SK-N-SH (cell line): ENCODE results near the gene BAHCC1.

ENCODE experiments used
- CHD2 ChIP-seq: fragments of 150-350 bp; IDR thresholded peaks from 2 replicates; pipeline ENCODE4 v1.6.1; 2018; ENCODE audit warnings: low read length; ENCODE audit not compliant: partially characterized antibody
- CTCF ChIP-seq: fragments of 200-600 bp; sonication (generic); IDR thresholded peaks from 2 replicates; pipeline ENCODE4 v1.6.1; 2017; ENCODE audit warnings: antibody characterized with exemption, mild to moderate bottlenecking, moderate library complexity
- EP300 ChIP-seq, 2 experiments: IDR thresholded peaks; 2 replicates each; pipeline versions ENCODE4 v1.4.0 to v1.6.1; 2012; ENCODE audit warnings: borderline replicate concordance in 1 of 2, low read depth in 1 of 2, low read length in 1 of 2
- GABPA ChIP-seq: IDR thresholded peaks from 2 replicates; pipeline ENCODE4 v1.4.0; 2012; ENCODE audit warnings: low read depth, mild to moderate bottlenecking
- POLR2AphosphoS5 ChIP-seq: IDR thresholded peaks from 2 replicates; pipeline ENCODE4 v1.6.1; 2012; ENCODE audit warnings: low read depth, low read length
- RCOR1 ChIP-seq: fragments of 150-350 bp; IDR thresholded peaks from 2 replicates; pipeline ENCODE4 v1.6.1; 2017; ENCODE audit warnings: antibody characterized with exemption, low read length
- RFX5 ChIP-seq: IDR thresholded peaks from 2 replicates; pipeline ENCODE4 v1.6.1; 2012; ENCODE audit warnings: mild to moderate bottlenecking, improper control_type of control experiment, low read length
- USF2 ChIP-seq: fragments of 150-350 bp; IDR thresholded peaks from 2 replicates; pipeline ENCODE4 v1.6.1; 2017; ENCODE audit warnings: antibody characterized with exemption, low read length, low read depth, borderline replicate concordance
- ZBTB33 ChIP-seq: IDR thresholded peaks from 2 replicates; pipeline ENCODE4 v1.4.0; 2012; ENCODE audit warnings: low read depth, borderline replicate concordance

- no peak for TF ChIP-seq CTCF
- TF ChIP-seq RCOR1, result no peak
- no peak for TF ChIP-seq RFX5
- no peak for TF ChIP-seq ZBTB33
- TF ChIP-seq USF2, result no peak
- TF ChIP-seq EP300 (IDR thresholded peaks at IDR 0.05; ENCODE audit: borderline replicate concordance in 1 of 2, low read depth in 1 of 2, low read length in 1 of 2), result no peak
- TF ChIP-seq GABPA, result no peak
- TF ChIP-seq POLR2AphosphoS5, result no peak
- no peak for TF ChIP-seq CHD2
These were observed 29.1 kb downstream of the BAHCC1 start for GRCh38 chr17:81424151-81425017.
